Parathyroid adenoma (tissue), 2 donors: ENCODE data around the gene HOXA4.

ENCODE experiments used
- H2AFZ ChIP-seq: fragments of 300-600 bp; sonication (generic); one replicate; pipeline ENCODE4 v1.7.0; 2017; ENCODE audit warnings: antibody characterized with exemption, mild to moderate bottlenecking
- H3K27ac ChIP-seq: fragments of 300-600 bp; sonication (generic); one replicate; pipeline ENCODE4 v1.7.0; 2017
- H3K27me3 ChIP-seq: fragments of 300-600 bp; sonication (generic); one replicate; pipeline ENCODE4 v1.7.0; 2017; ENCODE audit warnings: low read length; ENCODE audit not compliant: control insufficient read depth, insufficient read depth
- H3K36me3 ChIP-seq: fragments of 300-600 bp; sonication (generic); one replicate; pipeline ENCODE4 v1.7.0; 2017; ENCODE audit warnings: low read length; ENCODE audit not compliant: control insufficient read depth, insufficient read depth
- H3K4me1 ChIP-seq: fragments of 300-600 bp; sonication (generic); one replicate; pipeline ENCODE4 v1.7.0; 2017; ENCODE audit warnings: control low read depth
- H3K4me2 ChIP-seq: fragments of 300-600 bp; sonication (generic); one replicate; pipeline ENCODE4 v1.7.0; 2017; ENCODE audit warnings: low read length
- H3K4me3 ChIP-seq: fragments of 300-600 bp; sonication (generic); one replicate; pipeline ENCODE4 v1.7.0; 2017; ENCODE audit warnings: low read depth, low read length
- H3K79me2 ChIP-seq: fragments of 300-600 bp; sonication (generic); one replicate; pipeline ENCODE4 v1.7.0; 2017; ENCODE audit warnings: control low read depth
- H3K9ac ChIP-seq: fragments of 300-600 bp; sonication (generic); one replicate; pipeline ENCODE4 v1.7.0; 2017; ENCODE audit warnings: mild to moderate bottlenecking
- H3K9me3 ChIP-seq: fragments of 300-600 bp; sonication (generic); one replicate; pipeline ENCODE4 v1.7.0; 2017; ENCODE audit warnings: low read length; ENCODE audit not compliant: control insufficient read depth
- TF ChIP-seq, protein P1 (sequence below): fragments of 300-600 bp; sonication (generic); IDR thresholded peaks from one replicate; pipeline ENCODE4 v1.7.0; 2017; ENCODE audit warnings: antibody characterized with exemption, mild to moderate bottlenecking
- donor health status: primary hyperparathyroidism.

Gene HOXA4

DNA sequence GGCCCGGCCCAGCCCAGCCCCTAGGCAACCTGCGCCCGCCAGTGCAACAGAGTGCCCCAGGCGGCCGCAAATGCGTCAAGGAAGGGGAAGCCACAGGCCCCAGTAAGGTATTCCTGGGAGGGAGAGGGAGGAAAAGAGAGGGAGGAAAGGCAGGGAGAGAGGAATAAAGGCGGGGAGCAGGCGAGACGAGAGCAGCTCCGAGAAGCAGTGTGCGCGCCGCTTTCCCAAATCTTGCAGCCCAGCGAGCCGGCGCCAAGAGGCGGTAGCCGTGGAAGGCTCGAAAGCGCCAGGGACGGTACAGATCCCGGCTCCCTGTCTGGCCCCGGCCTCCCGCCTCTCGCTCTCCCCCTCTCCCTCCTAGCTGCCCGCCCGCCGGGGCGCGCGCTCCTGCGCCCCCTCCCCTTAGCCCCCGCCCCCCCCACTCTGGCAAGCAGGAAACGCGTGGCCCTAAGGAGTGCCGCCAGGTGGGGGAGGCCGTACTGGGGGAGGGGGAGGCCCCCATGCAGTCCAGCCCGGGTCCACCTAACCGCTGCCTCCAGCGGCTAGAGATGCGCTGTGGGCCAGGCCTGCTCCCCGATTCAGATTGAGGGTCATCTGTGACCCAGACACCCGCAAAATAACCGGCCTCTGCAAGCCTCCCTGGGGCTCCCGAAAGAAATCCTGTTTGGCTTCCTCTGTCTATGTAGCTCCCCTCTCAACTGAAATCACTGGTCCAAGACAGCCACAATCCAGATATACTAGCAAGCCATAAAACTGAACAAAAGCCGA lies 39.3 kb upstream of the HOXA4 start:
- H3K4me3 ChIP-seq: no peak overlapping the region
- no peaks in the 10 kb centered on the region for H3K9me3 ChIP-seq
- no peaks in the 10 kb centered on the region for H3K4me1 ChIP-seq
- H3K27me3 ChIP-seq: peaks cover 55% of the 10 kb centered on the region
- H3K9ac ChIP-seq: no peak overlapping the region
- no peak overlapping the region for H3K4me2 ChIP-seq
- no peaks in the 10 kb centered on the region for H3K79me2 ChIP-seq
- no peaks in the 10 kb centered on the region for H3K36me3 ChIP-seq
- TF ChIP-seq, protein P1, sequence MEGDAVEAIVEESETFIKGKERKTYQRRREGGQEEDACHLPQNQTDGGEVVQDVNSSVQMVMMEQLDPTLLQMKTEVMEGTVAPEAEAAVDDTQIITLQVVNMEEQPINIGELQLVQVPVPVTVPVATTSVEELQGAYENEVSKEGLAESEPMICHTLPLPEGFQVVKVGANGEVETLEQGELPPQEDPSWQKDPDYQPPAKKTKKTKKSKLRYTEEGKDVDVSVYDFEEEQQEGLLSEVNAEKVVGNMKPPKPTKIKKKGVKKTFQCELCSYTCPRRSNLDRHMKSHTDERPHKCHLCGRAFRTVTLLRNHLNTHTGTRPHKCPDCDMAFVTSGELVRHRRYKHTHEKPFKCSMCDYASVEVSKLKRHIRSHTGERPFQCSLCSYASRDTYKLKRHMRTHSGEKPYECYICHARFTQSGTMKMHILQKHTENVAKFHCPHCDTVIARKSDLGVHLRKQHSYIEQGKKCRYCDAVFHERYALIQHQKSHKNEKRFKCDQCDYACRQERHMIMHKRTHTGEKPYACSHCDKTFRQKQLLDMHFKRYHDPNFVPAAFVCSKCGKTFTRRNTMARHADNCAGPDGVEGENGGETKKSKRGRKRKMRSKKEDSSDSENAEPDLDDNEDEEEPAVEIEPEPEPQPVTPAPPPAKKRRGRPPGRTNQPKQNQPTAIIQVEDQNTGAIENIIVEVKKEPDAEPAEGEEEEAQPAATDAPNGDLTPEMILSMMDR: no peak
- H3K27ac ChIP-seq: no peak overlapping the region
- H2AFZ ChIP-seq: no peak overlapping the region

GRCh38 chr7:27168265-27168947 lies 37.8 kb upstream of the HOXA4 start:
- TF ChIP-seq, protein P1: no peak
- no peak overlapping the region for H3K4me3 ChIP-seq

DNA sequence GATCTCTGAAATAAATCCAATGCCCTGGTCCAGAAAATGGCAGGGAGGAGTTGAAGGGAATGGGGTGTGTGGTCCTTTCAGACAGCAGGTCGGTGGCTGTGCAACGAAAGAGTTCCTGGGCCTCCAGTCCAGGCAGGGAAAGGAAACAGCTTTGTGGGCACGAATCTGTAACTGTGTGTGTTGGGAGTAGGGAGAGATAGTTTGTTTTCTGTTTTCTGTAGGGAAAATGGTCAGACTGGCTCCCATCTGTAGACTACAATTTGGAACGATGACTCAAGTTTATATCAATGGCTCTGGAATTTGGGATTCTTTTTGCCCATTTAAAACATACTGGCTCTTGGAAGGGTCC lies 37.3 kb upstream of the HOXA4 start:
- Histone ChIP-seq H3K4me2 (no peak overlapping the region), H3K9me3 (no peaks in the 10 kb centered on the region), H3K27ac (no peak overlapping the region), H3K27me3 (peaks cover 56% of the 10 kb centered on the region), H3K4me3 (no peak overlapping the region), H3K9ac (no peak overlapping the region), H3K36me3 (no peaks in the 10 kb centered on the region), H3K79me2 (no peaks in the 10 kb centered on the region), H2AFZ (no peak overlapping the region), H3K4me1 (no peaks in the 10 kb centered on the region)
- TF ChIP-seq, protein P1: no peak

More at GRCh38 chr7:27168265-27168947, 37.8 kb upstream of the HOXA4 start:
- Histone ChIP-seq H3K27me3 (peaks cover 56% of the 10 kb centered on the region), H3K9me3 (no peaks in the 10 kb centered on the region), H3K27ac (no peak overlapping the region), H3K4me1 (no peaks in the 10 kb centered on the region), H3K79me2 (no peaks in the 10 kb centered on the region), H3K36me3 (no peaks in the 10 kb centered on the region), H2AFZ (no peak overlapping the region), H3K4me2 (no peak overlapping the region), H3K9ac (no peak overlapping the region)

GRCh38 chr7:27166531-27167505 lies 36.3 kb upstream of the HOXA4 start:
- no peaks in the 10 kb centered on the region for H3K4me1 ChIP-seq
- no peak overlapping the region for H3K4me2 ChIP-seq
- no peak overlapping the region for H3K9ac ChIP-seq
- H3K27ac ChIP-seq: no peak overlapping the region
- no peak overlapping the region for H2AFZ ChIP-seq
- H3K79me2 ChIP-seq: no peaks in the 10 kb centered on the region
- H3K27me3 ChIP-seq: peaks cover 45% of the 10 kb centered on the region
- H3K36me3 ChIP-seq: no peaks in the 10 kb centered on the region
- no peaks in the 10 kb centered on the region for H3K9me3 ChIP-seq
- TF ChIP-seq, protein P1: no peak
- no peak overlapping the region for H3K4me3 ChIP-seq
